Measurements from ENCODE around the gene MPO. TPM values are rescaled to one million over a fixed set of nuclear protein-coding genes. Genes with fewer than 3 reads are reported as not detected.

The MPO gene
- total RNA-seq, 3 donors from 2014 or later, result not detected

GRCh38 chr17:58313815-58314705 lies 33.3 kb upstream of the MPO start:
- Mint-ChIP-seq H3K36me3 (ENCODE audit: insufficient read depth) (peaks cover 8% of the 10 kb centered on the region), H3K27me3 (ENCODE audit: low read depth) (no peaks in the 10 kb centered on the region), H3K4me1 (ENCODE audit: low read depth) (peaks cover 14% of the 10 kb centered on the region), H3K4me3 (no peak overlapping the region), H3K9me3 (no peaks in the 10 kb centered on the region)
- DNase-seq (no peak), ATAC-seq (no peak)

- DNase-seq (no peak), ATAC-seq (no peak)
- peaks cover 7% of the 10 kb centered on the region for H3K4me1 Mint-ChIP-seq (ENCODE audit: low read depth)
- H3K27me3 Mint-ChIP-seq (ENCODE audit: low read depth), result no peaks in the 10 kb centered on the region
- H3K36me3 Mint-ChIP-seq (ENCODE audit: insufficient read depth), result peaks cover 8% of the 10 kb centered on the region
- no peaks in the 10 kb centered on the region for H3K9me3 Mint-ChIP-seq
- H3K4me3 Mint-ChIP-seq, result no peak overlapping the region
These were observed 32.1 kb upstream of the MPO start for GRCh38 chr17:58312829-58313228.

GRCh38 chr17:58312021-58312630 lies 31.4 kb upstream of the MPO start:
- Mint-ChIP-seq H3K9me3 (no peaks in the 10 kb centered on the region), H3K4me1 (ENCODE audit: low read depth) (no peaks in the 10 kb centered on the region), H3K4me3 (no peak overlapping the region), H3K36me3 (ENCODE audit: insufficient read depth) (peaks cover 11% of the 10 kb centered on the region), H3K27me3 (ENCODE audit: low read depth) (no peaks in the 10 kb centered on the region)
- no peak for ATAC-seq
- no peak for DNase-seq

GRCh38 chr17:58311429-58311894 lies 30.7 kb upstream of the MPO start:
- no peaks in the 10 kb centered on the region for H3K4me1 Mint-ChIP-seq (ENCODE audit: low read depth)
- no peaks in the 10 kb centered on the region for H3K9me3 Mint-ChIP-seq
- H3K4me3 Mint-ChIP-seq, result no peak overlapping the region
- ATAC-seq, result no peak
- H3K27me3 Mint-ChIP-seq (ENCODE audit: low read depth), result no peaks in the 10 kb centered on the region
- peaks cover 14% of the 10 kb centered on the region for H3K36me3 Mint-ChIP-seq (ENCODE audit: insufficient read depth)
- DNase-seq, result no peak

- Mint-ChIP-seq H3K27me3 (ENCODE audit: low read depth) (no peaks in the 10 kb centered on the region), H3K4me1 (ENCODE audit: low read depth) (no peaks in the 10 kb centered on the region), H3K9me3 (no peaks in the 10 kb centered on the region), H3K4me3 (no peak overlapping the region), H3K36me3 (ENCODE audit: insufficient read depth) (peaks cover 14% of the 10 kb centered on the region)
- DNase-seq (no peak), ATAC-seq (no peak)
These were observed 30.0 kb upstream of the MPO start for GRCh38 chr17:58310511-58311428.

GRCh38 chr17:58309918-58310259 lies 29.2 kb upstream of the MPO start:
- no peaks in the 10 kb centered on the region for H3K9me3 Mint-ChIP-seq
- H3K36me3 Mint-ChIP-seq (ENCODE audit: insufficient read depth), result peaks cover 9% of the 10 kb centered on the region
- DNase-seq (no peak), ATAC-seq (no peak)
- H3K27me3 Mint-ChIP-seq (ENCODE audit: low read depth), result no peaks in the 10 kb centered on the region
- H3K4me1 Mint-ChIP-seq (ENCODE audit: low read depth), result no peaks in the 10 kb centered on the region
- no peak overlapping the region for H3K4me3 Mint-ChIP-seq

- no peaks in the 10 kb centered on the region for H3K4me1 Mint-ChIP-seq (ENCODE audit: low read depth)
- DNase-seq, result no peak
- no peaks in the 10 kb centered on the region for H3K9me3 Mint-ChIP-seq
- no peaks in the 10 kb centered on the region for H3K27me3 Mint-ChIP-seq (ENCODE audit: low read depth)
- H3K36me3 Mint-ChIP-seq (ENCODE audit: insufficient read depth), result peaks cover 9% of the 10 kb centered on the region
- ATAC-seq, result no peak
- no peak overlapping the region for H3K4me3 Mint-ChIP-seq
These were observed 28.5 kb upstream of the MPO start for GRCh38 chr17:58308985-58309917.

- DNase-seq, result no peak
- H3K4me1 Mint-ChIP-seq (ENCODE audit: low read depth), result no peaks in the 10 kb centered on the region
These were observed 27.6 kb upstream of the MPO start for GRCh38 chr17:58308173-58308984.

GRCh38 chr17:58307468-58308172 lies 26.9 kb upstream of the MPO start:
- Mint-ChIP-seq H3K4me1 (ENCODE audit: low read depth) (no peaks in the 10 kb centered on the region), H3K9me3 (no peaks in the 10 kb centered on the region), H3K36me3 (ENCODE audit: insufficient read depth) (peaks cover 9% of the 10 kb centered on the region), H3K27me3 (ENCODE audit: low read depth) (no peaks in the 10 kb centered on the region), H3K4me3 (no peak overlapping the region)
- ATAC-seq (no peak), DNase-seq (no peak)

More at GRCh38 chr17:58308173-58308984, 27.6 kb upstream of the MPO start:
- Mint-ChIP-seq H3K9me3 (no peaks in the 10 kb centered on the region), H3K4me3 (no peak overlapping the region), H3K27me3 (ENCODE audit: low read depth) (no peaks in the 10 kb centered on the region), H3K36me3 (ENCODE audit: insufficient read depth) (peaks cover 9% of the 10 kb centered on the region)
- no peak for ATAC-seq

- Mint-ChIP-seq H3K36me3 (ENCODE audit: insufficient read depth) (peaks cover 9% of the 10 kb centered on the region), H3K4me1 (ENCODE audit: low read depth) (no peaks in the 10 kb centered on the region), H3K27me3 (ENCODE audit: low read depth) (no peaks in the 10 kb centered on the region), H3K9me3 (no peaks in the 10 kb centered on the region), H3K4me3 (no peak overlapping the region)
- ATAC-seq, result no peak
- DNase-seq, result no peak
These were observed 25.6 kb upstream of the MPO start for GRCh38 chr17:58306131-58306951.

- Mint-ChIP-seq H3K27me3 (ENCODE audit: low read depth) (no peaks in the 10 kb centered on the region), H3K9me3 (no peaks in the 10 kb centered on the region), H3K36me3 (ENCODE audit: insufficient read depth) (peaks cover 9% of the 10 kb centered on the region), H3K4me1 (ENCODE audit: low read depth) (no peaks in the 10 kb centered on the region), H3K4me3 (no peak overlapping the region)
- ATAC-seq, result no peak
- DNase-seq, result no peak
These were observed 24.9 kb upstream of the MPO start for GRCh38 chr17:58305626-58306025.

All from activated T-cell treated with anti-CD3 and anti-CD28 coated beads, Interleukin-2, amount 50 U/mL, for 4 hours (primary cell).